ENCODE data around the gene TRIP13. TPM values are rescaled to one million over a fixed set of nuclear protein-coding genes. Genes with fewer than 3 reads are reported as not detected.

TRIP13 gene
- total and polyA plus RNA-seq, 2 of the 13 experiments (the other 11 are each of a cell fraction or from before 2014, with no cell fraction given), result 13.5 to 33.0 TPM

GRCh38 chr5:870956-871355 lies 21.7 kb upstream of the TRIP13 start (continued):
- TF ChIP-seq USF2 (IDR thresholded peaks at IDR 0.05; ENCODE audit: low read depth, low read length) (no peak), USF2 (CRISPR knock-in tag; IDR thresholded peaks at IDR 0.05; ENCODE audit: borderline replicate concordance) (no peak), GMEB2 (CRISPR knock-in tag; IDR thresholded peaks at IDR 0.05; ENCODE audit: low read depth) (no peak), MXD1 (CRISPR knock-in tag; IDR thresholded peaks at IDR 0.05) (no peak), MATR3 (CRISPR knock-in tag; IDR thresholded peaks at IDR 0.05) (no peak), CBX1 (IDR thresholded peaks at IDR 0.05; ENCODE audit: low read depth) (no peak), SMAD1 (CRISPR knock-in tag; IDR thresholded peaks at IDR 0.05; ENCODE audit: borderline replicate concordance, low read depth) (no peak), TIGD3 (CRISPR knock-in tag; IDR thresholded peaks at IDR 0.05; ENCODE audit: borderline replicate concordance) (no peak), ZBTB42 (CRISPR knock-in tag; IDR thresholded peaks at IDR 0.05) (no peak), ARHGAP35 (CRISPR knock-in tag; IDR thresholded peaks at IDR 0.05; ENCODE audit: borderline replicate concordance) (no peak), BORCS8-MEF2B (CRISPR knock-in tag; IDR thresholded peaks at IDR 0.05) (no peak), TERF1 (CRISPR knock-in tag; IDR thresholded peaks at IDR 0.05) (no peak), CREB1 (IDR thresholded peaks at IDR 0.05) (no peak), CREB1 (CRISPR knock-in tag; IDR thresholded peaks at IDR 0.05) (no peak), ZNF782 (CRISPR knock-in tag; IDR thresholded peaks at IDR 0.05; ENCODE audit: borderline replicate concordance) (no peak)

Data from HepG2 (cell line).